Stomach (tissue), 9 donors: Measurements from ENCODE around the gene IFT22. TPM values are rescaled to one million over a fixed set of nuclear protein-coding genes. Genes with fewer than 3 reads are reported as not detected.

Source experiments
- DNase-seq, 2 donors: peaks; one replicate each; pipeline versions ENCODE4 v3.0.0 to v3.0.0-alpha.2; 2013 to 2019
- H3K27ac ChIP-seq, 5 donors: fragments of 200-600 bp in 4 of 5; sonication (generic) in 4 of 5; one replicate each; pipeline ENCODE4 v1.5.1; 2013 to 2019; ENCODE audit warnings: mild to moderate bottlenecking in 1 of 5, moderate library complexity in 1 of 5
- H3K27me3 ChIP-seq, 3 donors: fragments of 200-600 bp; sonication (generic); one replicate each; pipeline ENCODE4 v1.5.1; 2017 to 2019; ENCODE audit warnings: mixed run types in 1 of 3
- H3K36me3 ChIP-seq, 4 donors: fragments of 200-600 bp; sonication (generic); 1 replicate in 3 of 4; 2 replicates in 1 of 4; pipeline ENCODE4 v1.5.1; 2016 to 2019
- H3K4me1 ChIP-seq, 4 donors: fragments of 200-600 bp; sonication (generic); one replicate each; pipeline ENCODE4 v1.5.1; 2016 to 2019
- H3K4me3 ChIP-seq, 4 donors: fragments of 200-600 bp; sonication (generic) in 3 of 4; one replicate each; pipeline ENCODE4 v1.5.1; 2016 to 2019; ENCODE audit warnings: mild to moderate bottlenecking in 1 of 4
- H3K9me3 ChIP-seq, 4 donors: fragments of 200-600 bp; sonication (generic); one replicate each; pipeline ENCODE4 v1.5.1; 2016 to 2019
- EP300 ChIP-seq: sonication (generic); formaldehyde crosslinking; IDR thresholded peaks from one replicate; pipeline ENCODE4 v1.6.1; 2017; ENCODE audit warnings: antibody characterized with exemption
- POLR2A ChIP-seq, 4 donors: fragments of 450-650 bp; IDR thresholded peaks; one replicate each; pipeline ENCODE4 v1.6.1; 2016; ENCODE audit warnings: antibody characterized with exemption in 4 of 4, control low read depth in 2 of 4, mild to moderate bottlenecking in 1 of 4, moderate library complexity in 1 of 4
- POLR2AphosphoS5 ChIP-seq, 3 donors: sonication (generic); formaldehyde crosslinking; IDR thresholded peaks; one replicate each; pipeline ENCODE4 v1.6.1; 2016; ENCODE audit warnings: antibody characterized with exemption in 3 of 3
- WGBS, 5 donors: extraction: QIAGEN DNeasy Blood & Tissue Kit in 3 of 5; methylation state at CpG; one replicate each; pipeline versions ENCODE4 v1.1.5 to v1.1.7; 2013 to 2018; 5-methylcytosine and 5-hydroxymethylcytosine counted together
- intact Hi-C: fragments of 100-400 bp; cut with DNase I; formaldehyde crosslinking; loops from one replicate; pipeline ENCODE4 v1.15.1; 2023; ENCODE audit warnings: low total_unique reads
- polyA plus RNA-seq, 3 donors: library from polyadenylated mRNA; stranded (reverse); fragments of 200-250 nt; gene quantifications; one replicate each; pipeline ENCODE4 v1.2.3, GENCODE V29; 2013
- total RNA-seq, 5 donors: library from RNA; depleted of rRNA; stranded (reverse); fragments of >200 nt; gene quantifications; one replicate each; pipeline versions ENCODE4 v1.1.0 to v1.2.3, GENCODE V29; 2014 to 2016
- TF ChIP-seq, protein P1 (sequence below), 7 experiments: fragments of 450-650 bp in 4 of 7; fragments of 200-600 bp in 3 of 7; sonication (generic) in 3 of 7; IDR thresholded peaks; one replicate each; pipeline ENCODE4 v1.5.1; 2016 to 2019; ENCODE audit warnings: antibody characterized with exemption in 7 of 7, control low read depth in 2 of 7, mild to moderate bottlenecking in 1 of 7
- donor health status: healthy with polysubstance abuse.
- donor health status: Bipolar disorder and iron deficiency.
- donor health status: healthy.

The IFT22 gene
- total and polyA plus RNA-seq, 8 donors, result 4.6 to 36.4 (median 17.9) TPM

- TF ChIP-seq POLR2AphosphoS5 (IDR thresholded peaks at IDR 0.05) (no peak), POLR2A (IDR thresholded peaks at IDR 0.05) (no peak), EP300 (no peak)
- TF ChIP-seq, protein P1, sequence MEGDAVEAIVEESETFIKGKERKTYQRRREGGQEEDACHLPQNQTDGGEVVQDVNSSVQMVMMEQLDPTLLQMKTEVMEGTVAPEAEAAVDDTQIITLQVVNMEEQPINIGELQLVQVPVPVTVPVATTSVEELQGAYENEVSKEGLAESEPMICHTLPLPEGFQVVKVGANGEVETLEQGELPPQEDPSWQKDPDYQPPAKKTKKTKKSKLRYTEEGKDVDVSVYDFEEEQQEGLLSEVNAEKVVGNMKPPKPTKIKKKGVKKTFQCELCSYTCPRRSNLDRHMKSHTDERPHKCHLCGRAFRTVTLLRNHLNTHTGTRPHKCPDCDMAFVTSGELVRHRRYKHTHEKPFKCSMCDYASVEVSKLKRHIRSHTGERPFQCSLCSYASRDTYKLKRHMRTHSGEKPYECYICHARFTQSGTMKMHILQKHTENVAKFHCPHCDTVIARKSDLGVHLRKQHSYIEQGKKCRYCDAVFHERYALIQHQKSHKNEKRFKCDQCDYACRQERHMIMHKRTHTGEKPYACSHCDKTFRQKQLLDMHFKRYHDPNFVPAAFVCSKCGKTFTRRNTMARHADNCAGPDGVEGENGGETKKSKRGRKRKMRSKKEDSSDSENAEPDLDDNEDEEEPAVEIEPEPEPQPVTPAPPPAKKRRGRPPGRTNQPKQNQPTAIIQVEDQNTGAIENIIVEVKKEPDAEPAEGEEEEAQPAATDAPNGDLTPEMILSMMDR (IDR thresholded peaks at IDR 0.05), result no peak
- WGBS, 5 donors, result 82 to 85% (median 84%) methylated on average over 24 of the region's 24 CpGs
These were observed 42.9 kb downstream of the IFT22 start for GRCh38 chr7:101278461-101279292.

DNA sequence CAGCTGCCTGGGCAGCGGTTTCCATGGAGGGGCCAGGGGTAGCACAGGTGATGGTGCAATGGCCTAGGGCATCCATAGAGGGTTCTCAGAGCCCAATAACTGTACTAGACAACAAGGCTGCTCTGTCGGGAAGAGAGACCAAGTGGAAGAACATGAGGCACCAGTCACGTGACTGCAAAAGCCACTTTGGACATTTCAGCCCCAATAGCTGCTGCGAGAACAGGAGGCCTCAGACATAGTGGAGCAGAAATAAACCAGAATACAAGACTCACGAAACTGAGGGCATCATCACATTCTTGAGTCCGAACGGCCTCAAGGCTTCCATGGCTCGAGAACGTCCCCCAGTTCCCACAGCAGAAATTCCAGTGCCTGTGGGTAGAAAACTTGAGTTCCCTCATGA is 44.5 kb downstream of the IFT22 start:
- Histone ChIP-seq H3K27ac (no peak overlapping the region), H3K4me1 (no peaks in the 10 kb centered on the region), H3K9me3 (no peaks in the 10 kb centered on the region), H3K27me3 (peaks cover 0 to 52% (median 4%) of the 10 kb centered on the region in 3 donors), H3K36me3 (no peaks in the 10 kb centered on the region), H3K4me3 (no peak overlapping the region)
- 66 to 86% (median 77%) methylated on average over 9 of the region's 9 CpGs for WGBS, 5 donors
- DNase-seq, result no peak
- TF ChIP-seq, protein P1 (IDR thresholded peaks at IDR 0.05), result no peak
- TF ChIP-seq POLR2AphosphoS5 (IDR thresholded peaks at IDR 0.05) (no peak), POLR2A (IDR thresholded peaks at IDR 0.05) (no peak)
- intact Hi-C loops, result no loop called here

More at GRCh38 chr7:101278461-101279292, 42.9 kb downstream of the IFT22 start:
- Histone ChIP-seq H3K27me3 (peaks cover 0 to 52% (median 4%) of the 10 kb centered on the region in 3 donors), H3K36me3 (no peaks in the 10 kb centered on the region), H3K4me1 (peaks cover 0 to 5% (median 5%) of the 10 kb centered on the region in 4 donors), H3K27ac (no peak overlapping the region), H3K4me3 (no peak overlapping the region), H3K9me3 (no peaks in the 10 kb centered on the region)
- no peak for DNase-seq
- intact Hi-C loops, result no loop called here

DNA sequence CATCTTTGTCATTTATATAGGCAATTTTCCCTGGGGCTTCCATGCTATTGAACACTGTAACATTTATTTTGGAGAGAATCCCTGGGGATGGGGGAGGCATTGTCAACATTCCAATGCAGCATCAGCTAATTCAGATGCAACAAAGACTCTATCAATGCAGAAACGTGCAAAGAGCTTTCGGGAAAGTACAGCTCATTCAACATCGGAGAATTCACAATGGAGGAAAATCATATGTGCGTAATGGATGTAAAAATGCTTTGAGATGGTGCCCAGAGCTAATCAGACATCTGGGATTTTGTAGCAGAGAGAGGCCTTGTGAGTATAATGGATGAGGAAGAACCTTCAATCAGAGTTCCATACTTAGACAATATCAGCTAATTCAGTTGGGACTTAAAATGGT is 48.4 kb downstream of the IFT22 start:
- DNase-seq, result no peak
- no peak overlapping the region for H3K4me3 ChIP-seq
- 59 to 73% (median 62%) methylated on average over 4 of the region's 4 CpGs for WGBS, 5 donors
- no peaks in the 10 kb centered on the region for H3K4me1 ChIP-seq
- intact Hi-C loops, result no loop called here
- peaks cover 0 to 52% (median 0%) of the 10 kb centered on the region in 3 donors for H3K27me3 ChIP-seq
- TF ChIP-seq EP300, result no peak
- no peak for TF ChIP-seq POLR2AphosphoS5 (IDR thresholded peaks at IDR 0.05)
- TF ChIP-seq POLR2A (IDR thresholded peaks at IDR 0.05), result no peak
- TF ChIP-seq, protein P1 (IDR thresholded peaks at IDR 0.05), result no peak
- no peak overlapping the region for H3K27ac ChIP-seq
- H3K9me3 ChIP-seq, result no peaks in the 10 kb centered on the region
- H3K36me3 ChIP-seq, result no peaks in the 10 kb centered on the region

- 68 to 85% (median 77%) methylated on average over 5 of the region's 5 CpGs for WGBS, 5 donors
- no peak for DNase-seq
- H3K9me3 ChIP-seq, result no peaks in the 10 kb centered on the region
- H3K27me3 ChIP-seq, result peaks cover 0 to 41% (median 0%) of the 10 kb centered on the region in 3 donors
- intact Hi-C loops, result no loop called here
- no peaks in the 10 kb centered on the region for H3K36me3 ChIP-seq
- H3K4me1 ChIP-seq, result no peaks in the 10 kb centered on the region
- TF ChIP-seq EP300, result no peak
- TF ChIP-seq, protein P1 (IDR thresholded peaks at IDR 0.05), result no peak
- TF ChIP-seq POLR2AphosphoS5 (IDR thresholded peaks at IDR 0.05), result no peak
- no peak overlapping the region for H3K27ac ChIP-seq
- H3K4me3 ChIP-seq, result no peak overlapping the region
These were observed 50.6 kb downstream of the IFT22 start for GRCh38 chr7:101271021-101271420.
